Measurements from ENCODE around the gene PCDH9.

DNA sequence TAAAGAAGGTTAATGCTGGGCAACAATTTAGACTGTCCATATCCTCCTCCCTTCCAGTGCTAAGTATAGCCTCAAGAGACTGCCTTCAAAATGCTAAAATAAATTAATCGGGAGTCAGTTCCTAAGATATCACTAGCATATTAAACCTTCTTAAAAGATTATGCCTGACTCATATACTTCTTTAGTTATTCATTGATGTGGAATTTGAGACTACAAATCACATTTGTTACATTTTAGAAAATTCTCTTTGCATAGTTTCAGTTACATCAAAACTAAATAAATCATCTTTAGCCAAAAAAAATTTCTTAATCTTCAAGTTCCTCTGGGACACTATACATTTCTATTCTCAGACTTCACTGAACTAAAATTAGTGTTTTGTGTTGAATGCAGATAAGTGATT is 769.1 kb downstream of the PCDH9 start:
- TF ChIP-seq, protein P1, sequence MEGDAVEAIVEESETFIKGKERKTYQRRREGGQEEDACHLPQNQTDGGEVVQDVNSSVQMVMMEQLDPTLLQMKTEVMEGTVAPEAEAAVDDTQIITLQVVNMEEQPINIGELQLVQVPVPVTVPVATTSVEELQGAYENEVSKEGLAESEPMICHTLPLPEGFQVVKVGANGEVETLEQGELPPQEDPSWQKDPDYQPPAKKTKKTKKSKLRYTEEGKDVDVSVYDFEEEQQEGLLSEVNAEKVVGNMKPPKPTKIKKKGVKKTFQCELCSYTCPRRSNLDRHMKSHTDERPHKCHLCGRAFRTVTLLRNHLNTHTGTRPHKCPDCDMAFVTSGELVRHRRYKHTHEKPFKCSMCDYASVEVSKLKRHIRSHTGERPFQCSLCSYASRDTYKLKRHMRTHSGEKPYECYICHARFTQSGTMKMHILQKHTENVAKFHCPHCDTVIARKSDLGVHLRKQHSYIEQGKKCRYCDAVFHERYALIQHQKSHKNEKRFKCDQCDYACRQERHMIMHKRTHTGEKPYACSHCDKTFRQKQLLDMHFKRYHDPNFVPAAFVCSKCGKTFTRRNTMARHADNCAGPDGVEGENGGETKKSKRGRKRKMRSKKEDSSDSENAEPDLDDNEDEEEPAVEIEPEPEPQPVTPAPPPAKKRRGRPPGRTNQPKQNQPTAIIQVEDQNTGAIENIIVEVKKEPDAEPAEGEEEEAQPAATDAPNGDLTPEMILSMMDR (IDR thresholded peaks at IDR 0.05): no peak
- TF ChIP-seq PBX3 (IDR thresholded peaks at IDR 0.05): no peak

Data from SK-N-SH (cell line).